KOPT-K1 (cell line): ENCODE results near the gene STC2.

Experiments used
- H3K27ac ChIP-seq: fragments of 200-600 bp; sonication (generic); 2 replicates; pipeline ENCODE4 v1.5.1; 2016; ENCODE audit warnings: antibody characterized with exemption, mild to moderate bottlenecking, low read depth, low read length; ENCODE audit not compliant: poor library complexity, severe bottlenecking
- H3K36me3 ChIP-seq: fragments of 200-600 bp; sonication (generic); 2 replicates; pipeline ENCODE4 v1.5.1; 2017; ENCODE audit warnings: antibody characterized with exemption, mild to moderate bottlenecking, low read length, moderate library complexity; ENCODE audit not compliant: insufficient read depth
- H3K9me3 ChIP-seq: fragments of 200-600 bp; sonication (generic); 2 replicates; pipeline ENCODE4 v1.5.1; 2017; ENCODE audit warnings: antibody characterized with exemption, low read length, mild to moderate bottlenecking; ENCODE audit not compliant: insufficient read depth, poor library complexity, severe bottlenecking

Gene STC2

GRCh38 chr5:173281910-173282309 lies 46.3 kb downstream of the STC2 start:
- Histone ChIP-seq H3K9me3 (no peaks in the 10 kb centered on the region), H3K27ac (no peak overlapping the region), H3K36me3 (no peaks in the 10 kb centered on the region)

- Histone ChIP-seq H3K36me3 (no peaks in the 10 kb centered on the region), H3K27ac (no peak overlapping the region), H3K9me3 (no peaks in the 10 kb centered on the region)
Measured at GRCh38 chr5:173279166-173279565, 49.0 kb downstream of the STC2 start.

- H3K9me3 ChIP-seq: no peaks in the 10 kb centered on the region
- H3K27ac ChIP-seq: no peak overlapping the region
- no peaks in the 10 kb centered on the region for H3K36me3 ChIP-seq
Measured at GRCh38 chr5:173278641-173279040, 49.6 kb downstream of the STC2 start.

- no peaks in the 10 kb centered on the region for H3K9me3 ChIP-seq
- H3K36me3 ChIP-seq: no peaks in the 10 kb centered on the region
- no peak overlapping the region for H3K27ac ChIP-seq
Measured at GRCh38 chr5:173278172-173278571, 50.0 kb downstream of the STC2 start.

- Histone ChIP-seq H3K36me3 (no peaks in the 10 kb centered on the region), H3K27ac (no peak overlapping the region), H3K9me3 (no peaks in the 10 kb centered on the region)
Measured at GRCh38 chr5:173274771-173275170, 53.4 kb downstream of the STC2 start.

GRCh38 chr5:173271419-173271818 lies 56.8 kb downstream of the STC2 start:
- no peaks in the 10 kb centered on the region for H3K36me3 ChIP-seq
- H3K27ac ChIP-seq: no peak overlapping the region
- no peaks in the 10 kb centered on the region for H3K9me3 ChIP-seq

- no peaks in the 10 kb centered on the region for H3K9me3 ChIP-seq
- H3K27ac ChIP-seq: no peak overlapping the region
- no peaks in the 10 kb centered on the region for H3K36me3 ChIP-seq
Measured at GRCh38 chr5:173268750-173269432, 59.3 kb downstream of the STC2 start.

- Histone ChIP-seq H3K27ac (no peak overlapping the region), H3K9me3 (no peaks in the 10 kb centered on the region), H3K36me3 (no peaks in the 10 kb centered on the region)
Measured at GRCh38 chr5:173265433-173265832, 62.8 kb downstream of the STC2 start.
